ENCODE measurements around the gene KRT222. TPM values are rescaled to one million over a fixed set of nuclear protein-coding genes. Genes with fewer than 3 reads are reported as not detected.

KRT222 gene
- total RNA-seq, 1 experiment from 2014 or later, result not detected

GRCh38 chr17:40622509-40622928, 42.5 kb downstream of the KRT222 start:
- Histone ChIP-seq H3K9me3 (ENCODE audit: low read depth, low read length, poor library complexity, severe bottlenecking) (no peaks in the 10 kb centered on the region), H3K4me1 (ENCODE audit: insufficient read depth, low read length, poor library complexity, severe bottlenecking) (peaks cover 6% of the 10 kb centered on the region), H3K27me3 (replicated peaks; ENCODE audit: insufficient read depth, low read depth, low read length, poor library complexity) (no peaks in the 10 kb centered on the region), H3K27ac (ENCODE audit: low read depth, low read length, poor library complexity, severe bottlenecking) (no peak overlapping the region), H3K4me3 (ENCODE audit: low read depth, low read length, poor library complexity, severe bottlenecking) (no peak overlapping the region), H3K36me3 (ENCODE audit: insufficient read depth, low read length, poor library complexity, severe bottlenecking) (peaks cover 4% of the 10 kb centered on the region)
- POLR2A ChIA-PET (ENCODE audit: low non-redundant PET), result no interaction called here
- BruUV-seq (replicated peaks), result no TSS peak
- intact Hi-C loops (cut with micrococcal nuclease; ENCODE audit: unreplicated experiment), result loop anchor here (2.0 kb wide), 1 partner anchor 168 kb away; no protein-coding TSS in a partner anchor
- TF ChIP-seq, protein P1, sequence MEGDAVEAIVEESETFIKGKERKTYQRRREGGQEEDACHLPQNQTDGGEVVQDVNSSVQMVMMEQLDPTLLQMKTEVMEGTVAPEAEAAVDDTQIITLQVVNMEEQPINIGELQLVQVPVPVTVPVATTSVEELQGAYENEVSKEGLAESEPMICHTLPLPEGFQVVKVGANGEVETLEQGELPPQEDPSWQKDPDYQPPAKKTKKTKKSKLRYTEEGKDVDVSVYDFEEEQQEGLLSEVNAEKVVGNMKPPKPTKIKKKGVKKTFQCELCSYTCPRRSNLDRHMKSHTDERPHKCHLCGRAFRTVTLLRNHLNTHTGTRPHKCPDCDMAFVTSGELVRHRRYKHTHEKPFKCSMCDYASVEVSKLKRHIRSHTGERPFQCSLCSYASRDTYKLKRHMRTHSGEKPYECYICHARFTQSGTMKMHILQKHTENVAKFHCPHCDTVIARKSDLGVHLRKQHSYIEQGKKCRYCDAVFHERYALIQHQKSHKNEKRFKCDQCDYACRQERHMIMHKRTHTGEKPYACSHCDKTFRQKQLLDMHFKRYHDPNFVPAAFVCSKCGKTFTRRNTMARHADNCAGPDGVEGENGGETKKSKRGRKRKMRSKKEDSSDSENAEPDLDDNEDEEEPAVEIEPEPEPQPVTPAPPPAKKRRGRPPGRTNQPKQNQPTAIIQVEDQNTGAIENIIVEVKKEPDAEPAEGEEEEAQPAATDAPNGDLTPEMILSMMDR (conservative IDR thresholded peaks at IDR 0.05; ENCODE audit: low read depth, low read length), result no peak
- TF ChIP-seq EZH2 (IDR thresholded peaks at IDR 0.05; ENCODE audit: borderline replicate concordance, low read depth, low read length, poor library complexity, severe bottlenecking), result no peak
- peak; percentile 16 for DNase-seq (ENCODE audit: low spot score)
- CTCF ChIA-PET, result no interaction called here

- BruUV-seq (replicated peaks), result no TSS peak
- intact Hi-C loops (cut with micrococcal nuclease; ENCODE audit: unreplicated experiment), result no loop called here
Measured at GRCh38 chr17:40621578-40621977, 43.4 kb downstream of the KRT222 start.

GRCh38 chr17:40621019-40621418, 44.0 kb downstream of the KRT222 start:
- BruUV-seq (replicated peaks), result no TSS peak
- TF ChIP-seq, protein P1 (conservative IDR thresholded peaks at IDR 0.05; ENCODE audit: low read depth, low read length), result no peak
- TF ChIP-seq EZH2 (IDR thresholded peaks at IDR 0.05; ENCODE audit: borderline replicate concordance, low read depth, low read length, poor library complexity, severe bottlenecking), result no peak
- DNase-seq (ENCODE audit: low spot score), result no peak
- Histone ChIP-seq H3K27me3 (replicated peaks; ENCODE audit: insufficient read depth, low read depth, low read length, poor library complexity) (no peaks in the 10 kb centered on the region), H3K4me1 (ENCODE audit: insufficient read depth, low read length, poor library complexity, severe bottlenecking) (peaks cover 6% of the 10 kb centered on the region), H3K9me3 (ENCODE audit: low read depth, low read length, poor library complexity, severe bottlenecking) (no peaks in the 10 kb centered on the region), H3K36me3 (ENCODE audit: insufficient read depth, low read length, poor library complexity, severe bottlenecking) (no peaks in the 10 kb centered on the region), H3K4me3 (ENCODE audit: low read depth, low read length, poor library complexity, severe bottlenecking) (no peak overlapping the region), H3K27ac (ENCODE audit: low read depth, low read length, poor library complexity, severe bottlenecking) (no peak overlapping the region)
- CTCF ChIA-PET, result no interaction called here
- intact Hi-C loops (cut with micrococcal nuclease; ENCODE audit: unreplicated experiment), result no loop called here
- POLR2A ChIA-PET (ENCODE audit: low non-redundant PET), result no interaction called here

More at GRCh38 chr17:40621578-40621977, 43.4 kb downstream of the KRT222 start:
- no peak for DNase-seq (ENCODE audit: low spot score)
- no peaks in the 10 kb centered on the region for H3K27me3 ChIP-seq (replicated peaks; ENCODE audit: insufficient read depth, low read depth, low read length, poor library complexity)
- peaks cover 6% of the 10 kb centered on the region for H3K4me1 ChIP-seq (ENCODE audit: insufficient read depth, low read length, poor library complexity, severe bottlenecking)
- CTCF ChIA-PET, result no interaction called here
- H3K27ac ChIP-seq (ENCODE audit: low read depth, low read length, poor library complexity, severe bottlenecking), result no peak overlapping the region
- TF ChIP-seq, protein P1 (conservative IDR thresholded peaks at IDR 0.05; ENCODE audit: low read depth, low read length), result no peak
- no peak for TF ChIP-seq EZH2 (IDR thresholded peaks at IDR 0.05; ENCODE audit: borderline replicate concordance, low read depth, low read length, poor library complexity, severe bottlenecking)
- POLR2A ChIA-PET (ENCODE audit: low non-redundant PET), result no interaction called here
- H3K4me3 ChIP-seq (ENCODE audit: low read depth, low read length, poor library complexity, severe bottlenecking), result no peak overlapping the region
- H3K36me3 ChIP-seq (ENCODE audit: insufficient read depth, low read length, poor library complexity, severe bottlenecking), result no peaks in the 10 kb centered on the region
- no peaks in the 10 kb centered on the region for H3K9me3 ChIP-seq (ENCODE audit: low read depth, low read length, poor library complexity, severe bottlenecking)
